ENCODE data around the gene MINDY2.
"Not testable (repeated sequence)": the region's sequence is repeated elsewhere in the genome, so short reads cannot be mapped to it uniquely, and the experiment has no call there.

Gene MINDY2

GRCh38 chr15:58797505-58797904 lies 26.4 kb downstream of the MINDY2 start:
- Histone ChIP-seq H3K4me3 (replicated peaks; ENCODE audit: low read depth, low read length) (no peak overlapping the region), H3K36me3 (ENCODE audit: control insufficient read depth, insufficient read depth, low read length) (no peaks in the 10 kb centered on the region), H3K27me3 (replicated peaks; ENCODE audit: control insufficient read depth, insufficient read depth, low read length) (no peaks in the 10 kb centered on the region)
- TF ChIP-seq, protein P1, sequence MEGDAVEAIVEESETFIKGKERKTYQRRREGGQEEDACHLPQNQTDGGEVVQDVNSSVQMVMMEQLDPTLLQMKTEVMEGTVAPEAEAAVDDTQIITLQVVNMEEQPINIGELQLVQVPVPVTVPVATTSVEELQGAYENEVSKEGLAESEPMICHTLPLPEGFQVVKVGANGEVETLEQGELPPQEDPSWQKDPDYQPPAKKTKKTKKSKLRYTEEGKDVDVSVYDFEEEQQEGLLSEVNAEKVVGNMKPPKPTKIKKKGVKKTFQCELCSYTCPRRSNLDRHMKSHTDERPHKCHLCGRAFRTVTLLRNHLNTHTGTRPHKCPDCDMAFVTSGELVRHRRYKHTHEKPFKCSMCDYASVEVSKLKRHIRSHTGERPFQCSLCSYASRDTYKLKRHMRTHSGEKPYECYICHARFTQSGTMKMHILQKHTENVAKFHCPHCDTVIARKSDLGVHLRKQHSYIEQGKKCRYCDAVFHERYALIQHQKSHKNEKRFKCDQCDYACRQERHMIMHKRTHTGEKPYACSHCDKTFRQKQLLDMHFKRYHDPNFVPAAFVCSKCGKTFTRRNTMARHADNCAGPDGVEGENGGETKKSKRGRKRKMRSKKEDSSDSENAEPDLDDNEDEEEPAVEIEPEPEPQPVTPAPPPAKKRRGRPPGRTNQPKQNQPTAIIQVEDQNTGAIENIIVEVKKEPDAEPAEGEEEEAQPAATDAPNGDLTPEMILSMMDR (IDR thresholded peaks at IDR 0.05; ENCODE audit: insufficient read depth, low read length, poor library complexity, severe bottlenecking): no peak
- no peak for DNase-seq (ENCODE audit: extremely low read depth, insufficient read length)

DNA sequence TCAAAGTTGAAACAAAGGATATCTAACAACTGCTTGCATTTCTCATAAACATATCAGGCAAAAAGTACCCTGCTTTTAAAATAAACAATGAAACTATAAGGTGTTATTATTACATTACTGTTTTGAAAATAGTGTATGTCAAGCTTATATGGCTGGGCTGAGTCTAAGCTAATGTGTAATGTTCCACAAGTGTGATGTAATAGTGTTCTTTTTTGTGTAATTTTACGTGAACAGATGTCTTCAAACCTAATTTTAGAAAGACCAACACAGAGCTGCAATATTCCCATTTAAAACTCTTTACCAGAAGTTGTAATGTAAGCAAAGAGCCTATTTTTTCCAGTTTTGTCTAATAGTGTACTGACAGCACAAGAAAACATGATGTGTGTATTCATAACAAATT lies 34.0 kb downstream of the MINDY2 start:
- no peak overlapping the region for H3K4me3 ChIP-seq (replicated peaks; ENCODE audit: low read depth, low read length)
- DNase-seq (ENCODE audit: extremely low read depth, insufficient read length): no peak
- TF ChIP-seq, protein P1 (IDR thresholded peaks at IDR 0.05; ENCODE audit: insufficient read depth, low read length, poor library complexity, severe bottlenecking): no peak

DNA sequence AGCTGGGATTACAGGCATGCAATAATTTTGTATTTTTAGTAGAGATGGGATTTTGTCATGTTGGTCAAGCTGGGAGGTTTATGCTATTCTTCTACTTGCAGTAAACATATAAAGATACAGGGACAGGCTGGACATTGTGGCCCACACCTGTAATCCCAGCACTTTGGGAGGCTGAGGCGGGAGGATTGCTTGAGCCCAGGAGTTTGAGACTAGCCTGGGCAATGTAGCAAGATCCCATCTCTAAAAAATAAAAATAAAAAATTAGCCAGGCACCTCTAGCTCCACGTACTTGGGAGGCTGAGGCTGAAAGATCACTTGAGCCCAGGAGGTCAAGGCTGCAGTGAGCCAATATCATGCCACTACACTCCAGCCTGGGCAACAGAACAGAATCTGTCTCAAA lies 52.2 kb downstream of the MINDY2 start:
- not testable (repeated sequence) for DNase-seq (ENCODE audit: extremely low read depth, insufficient read length); H3K36me3 ChIP-seq (ENCODE audit: control insufficient read depth, insufficient read depth, low read length); H3K4me3 ChIP-seq (replicated peaks; ENCODE audit: low read depth, low read length); H3K27me3 ChIP-seq (replicated peaks; ENCODE audit: control insufficient read depth, insufficient read depth, low read length)

More for the DNA sequence above, 34.0 kb downstream of the MINDY2 start:
- Histone ChIP-seq H3K27me3 (replicated peaks; ENCODE audit: control insufficient read depth, insufficient read depth, low read length) (no peaks in the 10 kb centered on the region), H3K36me3 (ENCODE audit: control insufficient read depth, insufficient read depth, low read length) (no peaks in the 10 kb centered on the region)

DNA sequence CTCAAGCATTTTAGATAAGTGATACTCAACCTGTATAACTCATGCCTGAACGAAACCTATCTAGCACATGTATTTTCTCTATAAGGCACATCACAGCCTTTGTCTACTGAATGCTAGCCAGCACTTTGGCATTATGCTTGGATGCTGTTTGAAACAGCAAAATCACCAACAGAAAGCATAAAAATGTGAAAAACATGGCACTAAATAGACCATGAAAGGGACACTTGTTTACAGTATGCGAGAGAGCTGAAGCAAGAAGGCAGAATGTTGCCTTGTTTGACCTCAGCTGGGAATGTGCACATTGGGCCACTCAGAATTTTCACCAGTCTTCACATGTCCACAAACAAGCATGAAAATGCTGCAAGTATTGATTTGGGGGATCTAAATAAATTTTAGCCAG lies 59.5 kb downstream of the MINDY2 start:
- Histone ChIP-seq H3K4me3 (replicated peaks; ENCODE audit: low read depth, low read length) (no peak overlapping the region), H3K27me3 (replicated peaks; ENCODE audit: control insufficient read depth, insufficient read depth, low read length) (no peaks in the 10 kb centered on the region), H3K36me3 (ENCODE audit: control insufficient read depth, insufficient read depth, low read length) (no peaks in the 10 kb centered on the region; the same call in 1 of the 2 replicates)
- TF ChIP-seq, protein P1 (IDR thresholded peaks at IDR 0.05; ENCODE audit: insufficient read depth, low read length, poor library complexity, severe bottlenecking): no peak
- DNase-seq (ENCODE audit: extremely low read depth, insufficient read length): no peak

GRCh38 chr15:58833681-58834426 lies 62.8 kb downstream of the MINDY2 start:
- H3K4me3 ChIP-seq (replicated peaks; ENCODE audit: low read depth, low read length); H3K27me3 ChIP-seq (replicated peaks; ENCODE audit: control insufficient read depth, insufficient read depth, low read length); H3K36me3 ChIP-seq (ENCODE audit: control insufficient read depth, insufficient read depth, low read length); DNase-seq (ENCODE audit: extremely low read depth, insufficient read length): not testable (repeated sequence)

GRCh38 chr15:58839485-58839884 lies 68.4 kb downstream of the MINDY2 start:
- TF ChIP-seq, protein P1 (IDR thresholded peaks at IDR 0.05; ENCODE audit: insufficient read depth, low read length, poor library complexity, severe bottlenecking): peak; percentile 45
- no peak for DNase-seq (ENCODE audit: extremely low read depth, insufficient read length)
- no peaks in the 10 kb centered on the region for H3K36me3 ChIP-seq (ENCODE audit: control insufficient read depth, insufficient read depth, low read length)
- H3K27me3 ChIP-seq (replicated peaks; ENCODE audit: control insufficient read depth, insufficient read depth, low read length): no peaks in the 10 kb centered on the region
- H3K4me3 ChIP-seq (replicated peaks; ENCODE audit: low read depth, low read length): no peak overlapping the region

GRCh38 chr15:58840048-58840447 lies 68.9 kb downstream of the MINDY2 start:
- Histone ChIP-seq H3K27me3 (replicated peaks; ENCODE audit: control insufficient read depth, insufficient read depth, low read length) (no peaks in the 10 kb centered on the region), H3K4me3 (replicated peaks; ENCODE audit: low read depth, low read length) (no peak overlapping the region), H3K36me3 (ENCODE audit: control insufficient read depth, insufficient read depth, low read length) (no peaks in the 10 kb centered on the region)
- TF ChIP-seq, protein P1 (IDR thresholded peaks at IDR 0.05; ENCODE audit: insufficient read depth, low read length, poor library complexity, severe bottlenecking): no peak
- no peak for DNase-seq (ENCODE audit: extremely low read depth, insufficient read length)

All from GM06990 (cell line).